ENCODE results near the gene SLC6A12.

Gene SLC6A12

DNA sequence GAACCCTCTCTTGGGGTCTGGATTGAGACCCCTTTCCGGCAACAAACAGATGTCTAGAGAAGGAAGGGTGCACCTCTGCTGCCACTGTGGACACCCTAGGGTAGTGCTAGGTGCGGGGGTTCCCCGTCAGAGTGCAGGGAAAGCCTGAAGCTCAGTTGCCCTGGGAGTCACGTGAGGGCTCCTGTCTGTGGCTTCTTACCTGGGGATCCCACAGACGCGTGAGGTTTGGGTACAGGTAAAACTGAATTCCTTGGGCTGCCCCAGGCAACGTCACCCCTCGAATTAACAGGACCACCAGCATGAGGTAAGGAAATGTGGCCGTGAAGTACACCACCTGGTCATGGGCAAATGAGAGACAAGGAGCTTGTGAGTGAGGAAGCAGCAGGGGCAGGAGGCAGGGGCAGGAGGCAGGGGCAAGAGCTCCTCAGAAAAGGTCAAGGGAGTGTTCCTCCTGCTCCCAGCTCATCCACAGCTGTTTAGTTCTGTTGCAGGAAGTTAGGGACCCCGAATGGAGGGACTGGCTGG is 21.0 kb upstream of the SLC6A12 start:
- Histone ChIP-seq H4K20me1 (ENCODE audit: insufficient read depth) (no peaks in the 10 kb centered on the region), H3K36me3 (ENCODE audit: insufficient read depth) (no peaks in the 10 kb centered on the region), H2AFZ (ENCODE audit: low read depth) (no peak overlapping the region), H3K27me3 (ENCODE audit: insufficient read depth, low read depth) (peaks cover 4% of the 10 kb centered on the region; the same call in 1 of the 2 replicates), H3K79me2 (ENCODE audit: insufficient read depth, low read depth) (no peaks in the 10 kb centered on the region), H3K27ac (no peak overlapping the region), H3K4me3 (IDR thresholded peaks at IDR 0.05; ENCODE audit: insufficient read depth, low read depth, low read length) (no peak overlapping the region), H3K4me1 (ENCODE audit: low read depth, poor library complexity, severe bottlenecking) (no peaks in the 10 kb centered on the region), H3K4me2 (no peak overlapping the region), H3K9ac (no peak overlapping the region)
- TF ChIP-seq, protein P1, sequence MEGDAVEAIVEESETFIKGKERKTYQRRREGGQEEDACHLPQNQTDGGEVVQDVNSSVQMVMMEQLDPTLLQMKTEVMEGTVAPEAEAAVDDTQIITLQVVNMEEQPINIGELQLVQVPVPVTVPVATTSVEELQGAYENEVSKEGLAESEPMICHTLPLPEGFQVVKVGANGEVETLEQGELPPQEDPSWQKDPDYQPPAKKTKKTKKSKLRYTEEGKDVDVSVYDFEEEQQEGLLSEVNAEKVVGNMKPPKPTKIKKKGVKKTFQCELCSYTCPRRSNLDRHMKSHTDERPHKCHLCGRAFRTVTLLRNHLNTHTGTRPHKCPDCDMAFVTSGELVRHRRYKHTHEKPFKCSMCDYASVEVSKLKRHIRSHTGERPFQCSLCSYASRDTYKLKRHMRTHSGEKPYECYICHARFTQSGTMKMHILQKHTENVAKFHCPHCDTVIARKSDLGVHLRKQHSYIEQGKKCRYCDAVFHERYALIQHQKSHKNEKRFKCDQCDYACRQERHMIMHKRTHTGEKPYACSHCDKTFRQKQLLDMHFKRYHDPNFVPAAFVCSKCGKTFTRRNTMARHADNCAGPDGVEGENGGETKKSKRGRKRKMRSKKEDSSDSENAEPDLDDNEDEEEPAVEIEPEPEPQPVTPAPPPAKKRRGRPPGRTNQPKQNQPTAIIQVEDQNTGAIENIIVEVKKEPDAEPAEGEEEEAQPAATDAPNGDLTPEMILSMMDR (conservative IDR thresholded peaks at IDR 0.05; ENCODE audit: low read depth, low read length) = no peak

DNA sequence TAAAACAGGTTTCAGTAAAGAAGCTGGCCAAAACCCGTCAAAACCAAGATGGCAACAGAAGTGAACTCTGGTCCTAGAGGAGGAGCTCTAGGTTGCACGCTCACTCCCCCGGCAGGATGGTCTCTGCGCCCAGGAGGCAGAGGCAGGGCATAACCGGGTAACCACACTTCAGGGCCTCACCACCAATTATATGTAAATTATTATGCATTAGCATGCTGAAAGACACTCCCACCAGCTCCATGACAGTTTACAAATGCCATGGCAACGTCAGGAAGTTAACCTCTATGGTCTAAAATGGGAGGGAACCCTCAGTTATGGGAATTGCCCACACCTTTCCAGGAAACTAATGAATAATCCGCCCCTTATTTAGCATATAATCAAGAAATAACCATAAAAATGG is 20.1 kb upstream of the SLC6A12 start:
- H3K27me3 ChIP-seq (ENCODE audit: insufficient read depth, low read depth) = peaks cover 4% of the 10 kb centered on the region; the same call in 1 of the 2 replicates
- TF ChIP-seq, protein P1 (conservative IDR thresholded peaks at IDR 0.05; ENCODE audit: low read depth, low read length) = no peak
- H3K27ac ChIP-seq = no peak overlapping the region
- no peak overlapping the region for H3K4me3 ChIP-seq (IDR thresholded peaks at IDR 0.05; ENCODE audit: insufficient read depth, low read depth, low read length)
- no peak overlapping the region for H2AFZ ChIP-seq (ENCODE audit: low read depth)
- no peaks in the 10 kb centered on the region for H3K79me2 ChIP-seq (ENCODE audit: insufficient read depth, low read depth)
- H3K4me1 ChIP-seq (ENCODE audit: low read depth, poor library complexity, severe bottlenecking) = no peaks in the 10 kb centered on the region
- H3K4me2 ChIP-seq = no peak overlapping the region
- no peak overlapping the region for H3K9ac ChIP-seq
- H4K20me1 ChIP-seq (ENCODE audit: insufficient read depth) = no peaks in the 10 kb centered on the region
- no peaks in the 10 kb centered on the region for H3K36me3 ChIP-seq (ENCODE audit: insufficient read depth)

DNA sequence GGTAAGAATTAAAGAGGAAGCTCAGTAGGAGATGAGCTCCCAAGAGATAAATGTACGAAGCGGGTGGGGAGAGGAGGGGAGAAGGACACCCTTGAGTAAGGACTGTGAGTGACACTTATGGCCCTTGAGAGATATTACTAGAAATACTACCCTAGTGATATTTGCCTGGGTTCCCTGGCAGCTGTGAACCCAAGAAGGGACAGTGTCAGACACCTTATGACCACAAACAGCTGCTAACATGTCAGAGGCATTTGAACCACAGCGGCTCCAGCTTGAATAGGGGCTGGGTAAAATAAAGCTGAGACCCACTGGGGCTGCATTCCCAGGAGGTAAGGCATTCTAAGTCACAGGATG is 19.6 kb upstream of the SLC6A12 start:
- Histone ChIP-seq H3K36me3 (ENCODE audit: insufficient read depth) (no peaks in the 10 kb centered on the region), H3K27ac (no peak overlapping the region)
- TF ChIP-seq, protein P1 (conservative IDR thresholded peaks at IDR 0.05; ENCODE audit: low read depth, low read length) = no peak

DNA sequence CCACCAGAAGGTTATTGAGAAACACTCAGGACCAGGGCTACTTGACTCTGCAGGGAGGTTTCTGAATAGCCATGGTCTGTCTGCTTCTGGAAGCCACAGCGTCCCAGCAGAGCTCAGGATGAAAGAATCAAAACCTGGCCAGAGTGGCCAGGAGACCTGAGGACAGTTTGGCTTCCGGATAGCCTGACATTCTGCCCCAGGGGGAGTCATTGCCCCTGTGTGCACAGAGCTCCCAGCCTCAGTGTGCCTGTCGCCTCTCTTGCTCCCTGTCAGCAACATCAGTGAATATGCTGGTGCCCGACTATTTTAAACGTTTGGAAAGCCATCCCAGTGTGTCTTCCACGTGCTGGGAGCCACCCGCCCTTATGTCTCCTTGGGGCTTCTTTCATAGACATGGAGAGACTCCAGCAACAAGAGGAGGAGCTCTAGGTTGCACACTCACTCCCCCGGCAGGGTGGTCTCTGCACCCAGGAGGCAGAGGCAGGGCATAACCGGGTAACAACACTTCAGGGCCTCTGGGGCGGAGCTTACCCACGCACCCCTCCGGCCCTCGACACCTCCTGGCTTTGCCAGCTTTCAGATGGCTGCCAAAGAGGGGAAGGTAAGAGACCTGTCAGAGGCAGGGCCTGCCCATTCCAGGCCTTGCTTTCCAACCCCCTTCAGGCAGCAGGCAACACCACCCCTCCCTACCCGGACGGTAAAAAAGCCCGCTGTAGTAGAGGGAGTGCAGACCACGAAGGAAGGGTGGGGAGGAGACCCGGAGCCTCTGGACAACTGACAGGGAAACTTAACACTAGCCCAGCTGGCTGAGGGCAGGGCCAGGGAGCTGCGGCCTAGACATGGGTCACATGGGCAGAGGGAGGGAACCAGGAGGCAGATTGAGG is 19.0 kb upstream of the SLC6A12 start:
- Histone ChIP-seq H3K79me2 (ENCODE audit: insufficient read depth, low read depth) (no peaks in the 10 kb centered on the region), H3K27me3 (ENCODE audit: insufficient read depth, low read depth) (peaks cover 4% of the 10 kb centered on the region; the same call in 1 of the 2 replicates), H2AFZ (ENCODE audit: low read depth) (no peak overlapping the region), H4K20me1 (ENCODE audit: insufficient read depth) (no peaks in the 10 kb centered on the region), H3K9ac (no peak overlapping the region), H3K27ac (no peak overlapping the region), H3K36me3 (ENCODE audit: insufficient read depth) (no peaks in the 10 kb centered on the region), H3K4me2 (no peak overlapping the region), H3K4me1 (ENCODE audit: low read depth, poor library complexity, severe bottlenecking) (no peaks in the 10 kb centered on the region), H3K4me3 (IDR thresholded peaks at IDR 0.05; ENCODE audit: insufficient read depth, low read depth, low read length) (no peak overlapping the region)
- TF ChIP-seq, protein P1 (conservative IDR thresholded peaks at IDR 0.05; ENCODE audit: low read depth, low read length) = no peak

More for the DNA sequence above, 19.6 kb upstream of the SLC6A12 start:
- Histone ChIP-seq H4K20me1 (ENCODE audit: insufficient read depth) (no peaks in the 10 kb centered on the region), H3K4me2 (no peak overlapping the region), H3K4me3 (IDR thresholded peaks at IDR 0.05; ENCODE audit: insufficient read depth, low read depth, low read length) (no peak overlapping the region), H3K27me3 (ENCODE audit: insufficient read depth, low read depth) (peaks cover 4% of the 10 kb centered on the region; the same call in 1 of the 2 replicates), H3K4me1 (ENCODE audit: low read depth, poor library complexity, severe bottlenecking) (no peaks in the 10 kb centered on the region), H3K79me2 (ENCODE audit: insufficient read depth, low read depth) (no peaks in the 10 kb centered on the region), H2AFZ (ENCODE audit: low read depth) (no peak overlapping the region), H3K9ac (no peak overlapping the region)

All from KMS-11 (cell line).